ENCODE measurements around the gene MBD4.
"Not testable (repeated sequence)": the region's sequence is repeated elsewhere in the genome, so short reads cannot be mapped to it uniquely, and the experiment has no call there.

GRCh38 chr3:129485146-129485545 is 45.4 kb upstream of the MBD4 start:
- not testable (repeated sequence) for TF ChIP-seq POLR2A (IDR thresholded peaks at IDR 0.05; ENCODE audit: low read depth, low read length); TAF1 (IDR thresholded peaks at IDR 0.05; ENCODE audit: borderline replicate concordance, low read depth, low read length)
